H1 (cell line): Measurements from ENCODE around the gene ANKRD11. TPM values are rescaled to one million over a fixed set of nuclear protein-coding genes. Genes with fewer than 3 reads are reported as not detected.

ENCODE experiments used
- ZNF274 ChIP-seq: IDR thresholded peaks from 2 replicates; pipeline ENCODE4 v1.7.0; 2012; ENCODE audit warnings: low read length, borderline replicate concordance; ENCODE audit errors: extremely low read depth
- polyA plus RNA-seq, 7 experiments: library from polyadenylated mRNA; depleted of rRNA in 3 of 7; stranded (reverse) in 5 of 7; unstranded in 2 of 7; fragments of >200 nt in 5 of 7; fragments of 200-250 nt in 2 of 7; gene quantifications; 1 replicate in 5 of 7; 2 replicates in 1 of 7; 4 replicates in 1 of 7; pipeline versions ENCODE4 v1.2.1 to v1.2.3, GENCODE V29; 2011 to 2013; ENCODE audit warnings: missing spikeins in 2 of 7, mixed read lengths in 2 of 7
- total RNA-seq: library from RNA; stranded (reverse); fragmentation: NEBNext Ultra II Directional; extraction: Animal tissue kit (Norgen Biotek cat#: 25700); gene quantifications from 2 replicates; pipeline ENCODE4 v1.2.1, GENCODE V29; 2021

ANKRD11 gene
- total and polyA plus RNA-seq, 2 of the 8 experiments (the other 6 are each of a cell fraction or from before 2014, with no cell fraction given) = 46.5 to 142 TPM

DNA sequence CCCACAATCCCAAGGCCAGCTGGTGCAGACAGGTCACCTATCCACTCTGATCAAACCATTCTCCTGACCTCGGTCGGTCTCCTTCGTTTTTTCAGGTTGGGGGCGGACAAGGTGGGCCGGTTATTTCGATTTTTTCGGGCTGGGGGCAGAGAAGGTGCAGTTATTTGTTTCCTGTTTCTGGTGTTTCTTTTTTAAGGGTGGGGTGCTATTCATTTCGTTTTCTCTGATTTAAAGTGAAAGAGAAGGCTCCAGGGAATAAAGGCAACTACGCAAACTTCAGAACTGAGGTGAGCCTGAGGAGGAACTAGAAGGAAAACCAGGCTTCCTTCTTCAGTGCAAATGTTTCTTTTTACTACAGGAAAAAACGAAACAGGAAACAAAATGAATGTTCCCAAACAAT, 64.8 kb downstream of the ANKRD11 start (continued):
- no peak for TF ChIP-seq ZNF274
